Mononuclear cell (primary cell): ENCODE results near the gene FSTL5. TPM values are rescaled to one million over a fixed set of nuclear protein-coding genes. Genes with fewer than 3 reads are reported as not detected.

ENCODE experiments used
- H3K27me3 ChIP-seq: 2 replicates; pipeline ENCODE4 v1.6.0; 2011; ENCODE audit warnings: low read length, control low read depth; ENCODE audit not compliant: insufficient read depth
- H3K4me1 ChIP-seq: 2 replicates; pipeline ENCODE4 v1.5.1; 2011; ENCODE audit warnings: mild to moderate bottlenecking, low read length, control low read depth; ENCODE audit not compliant: insufficient read depth
- H3K4me3 ChIP-seq: 2 replicates; pipeline ENCODE4 v1.5.1; 2011; ENCODE audit warnings: mild to moderate bottlenecking, low read length, moderate library complexity
- H3K9me3 ChIP-seq: 2 replicates; pipeline ENCODE4 v1.5.1; 2011; ENCODE audit warnings: low read depth, mild to moderate bottlenecking, control low read depth, low read length
- total RNA-seq: library from RNA; depleted of rRNA; stranded (reverse); fragments of >200 nt; gene quantifications from one replicate; pipeline ENCODE4 v1.2.3, GENCODE V29; 2012

Gene FSTL5
- total RNA-seq, 1 donor = under 0.01 TPM

DNA sequence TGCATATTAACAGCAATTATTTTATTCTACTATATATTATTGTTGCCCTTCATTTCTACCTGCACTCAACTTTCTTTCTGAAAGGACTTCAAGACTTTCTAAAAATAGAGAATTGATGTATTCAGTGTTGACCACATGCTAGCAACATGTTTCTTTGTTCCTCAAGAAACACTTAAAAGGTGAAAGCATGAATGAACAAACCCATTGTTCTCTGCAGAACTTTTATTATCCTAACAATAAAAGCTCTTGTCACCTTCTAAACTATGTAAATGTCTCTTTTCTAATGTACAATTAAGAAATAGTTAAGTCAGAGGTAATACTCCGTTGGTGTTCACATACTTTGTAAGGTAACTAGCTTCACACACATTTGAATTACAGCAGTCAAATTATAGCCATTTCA is 638.7 kb downstream of the FSTL5 start:
- Histone ChIP-seq H3K4me1 (no peaks in the 10 kb centered on the region), H3K4me3 (no peak overlapping the region), H3K27me3 (no peaks in the 10 kb centered on the region), H3K9me3 (no peaks in the 10 kb centered on the region)

DNA sequence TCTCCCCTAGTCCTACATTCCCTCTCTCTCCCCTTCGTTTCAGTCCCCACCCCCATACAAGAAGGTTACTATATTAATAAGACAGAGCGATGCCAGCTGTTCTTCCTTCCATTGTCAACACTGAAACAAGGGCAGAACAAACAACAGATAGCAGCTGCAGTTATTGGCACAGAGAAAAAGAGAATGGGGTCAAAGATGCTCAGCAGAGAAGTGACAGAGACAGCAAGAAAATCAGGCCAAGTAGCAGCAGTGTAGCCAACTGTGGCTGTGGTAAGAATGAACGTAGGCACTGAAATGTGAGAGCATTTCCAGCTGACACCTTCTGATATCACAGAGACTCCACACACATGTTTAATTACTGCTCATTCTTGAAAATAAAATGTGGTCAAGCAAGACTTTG is 641.8 kb downstream of the FSTL5 start:
- no peaks in the 10 kb centered on the region for H3K9me3 ChIP-seq
- no peak overlapping the region for H3K4me3 ChIP-seq
- peaks cover 6% of the 10 kb centered on the region for H3K4me1 ChIP-seq
- no peaks in the 10 kb centered on the region for H3K27me3 ChIP-seq

DNA sequence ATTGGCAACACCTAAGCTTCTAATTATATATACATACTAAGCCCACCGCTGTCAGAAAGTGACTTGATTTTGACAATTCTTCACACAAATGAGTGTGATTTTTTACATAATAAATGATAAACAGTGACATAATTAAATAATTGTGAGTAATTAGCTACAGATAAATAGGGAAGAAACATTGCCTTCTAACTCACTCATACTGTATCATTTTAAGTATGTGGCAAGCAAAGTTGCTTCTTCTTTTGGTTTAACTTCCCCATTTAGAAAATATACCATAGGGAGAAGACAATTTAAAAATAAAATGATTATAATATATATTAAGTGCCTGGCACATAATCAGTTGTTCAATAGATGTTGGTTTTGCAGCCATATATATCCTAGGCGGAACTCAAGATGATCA is 644.2 kb downstream of the FSTL5 start:
- Histone ChIP-seq H3K4me1 (peaks cover 6% of the 10 kb centered on the region), H3K27me3 (no peaks in the 10 kb centered on the region), H3K9me3 (no peaks in the 10 kb centered on the region), H3K4me3 (no peak overlapping the region)

DNA sequence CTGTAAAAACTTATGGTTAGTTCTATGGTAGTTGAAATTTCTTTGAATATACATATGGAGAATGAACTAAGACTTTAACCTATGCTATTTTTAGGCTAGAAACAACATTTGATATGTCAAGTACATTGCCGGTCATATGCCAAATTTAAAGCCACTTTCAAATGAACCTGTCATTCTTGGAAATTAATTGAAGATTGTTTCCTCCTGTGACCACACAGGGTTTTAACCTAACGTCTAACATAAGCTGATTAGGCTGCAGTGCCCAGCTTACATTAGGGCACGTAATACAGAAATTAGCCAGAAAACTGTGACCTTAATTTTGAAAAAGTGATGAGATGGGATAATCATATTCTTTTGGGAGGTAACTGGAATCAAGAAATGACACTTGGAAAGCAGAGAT is 645.9 kb downstream of the FSTL5 start:
- H3K9me3 ChIP-seq = no peaks in the 10 kb centered on the region
- H3K4me1 ChIP-seq = peaks cover 6% of the 10 kb centered on the region
- H3K27me3 ChIP-seq = no peaks in the 10 kb centered on the region
- no peak overlapping the region for H3K4me3 ChIP-seq

DNA sequence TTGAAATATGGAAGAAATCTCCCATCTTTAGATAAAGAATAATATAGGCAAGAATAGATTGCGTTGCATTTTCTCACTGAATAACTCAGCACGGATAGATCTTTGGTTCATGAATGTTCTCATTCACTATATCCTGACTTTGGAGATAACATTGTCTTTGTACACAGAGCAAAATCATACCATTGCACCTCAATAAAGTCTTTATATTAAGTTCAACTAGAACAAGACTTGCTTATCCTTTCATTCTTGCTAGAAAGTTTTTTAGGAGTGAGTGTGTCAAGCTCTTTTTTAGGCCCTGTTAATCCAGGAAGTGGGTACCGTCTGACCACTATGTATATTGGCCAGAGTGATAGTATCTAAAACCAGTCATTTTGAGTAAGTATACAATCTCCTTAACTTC is 658.7 kb downstream of the FSTL5 start:
- H3K27me3 ChIP-seq = no peaks in the 10 kb centered on the region
- H3K9me3 ChIP-seq = no peaks in the 10 kb centered on the region
- H3K4me1 ChIP-seq = no peaks in the 10 kb centered on the region
- no peak overlapping the region for H3K4me3 ChIP-seq

DNA sequence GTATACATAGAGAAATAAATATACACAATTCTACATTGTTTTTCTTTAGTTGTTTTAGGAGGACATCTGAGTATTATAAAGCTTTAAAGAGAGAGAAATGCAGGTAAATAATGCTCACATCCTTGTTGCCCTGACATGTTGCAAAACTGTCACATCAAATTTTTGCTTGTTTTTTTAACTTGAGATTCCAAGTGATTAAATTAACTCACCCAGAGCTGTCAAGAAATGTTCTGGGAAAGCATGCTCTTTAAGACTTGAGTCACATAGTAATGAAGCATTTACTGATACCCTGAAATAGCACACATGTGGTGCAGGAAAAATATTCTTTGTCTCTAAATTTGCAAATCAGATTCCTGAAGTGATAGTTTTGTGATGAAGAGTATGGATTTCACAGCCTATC is 665.6 kb downstream of the FSTL5 start:
- Histone ChIP-seq H3K27me3 (no peaks in the 10 kb centered on the region), H3K4me3 (no peak overlapping the region), H3K4me1 (no peaks in the 10 kb centered on the region), H3K9me3 (no peaks in the 10 kb centered on the region)

DNA sequence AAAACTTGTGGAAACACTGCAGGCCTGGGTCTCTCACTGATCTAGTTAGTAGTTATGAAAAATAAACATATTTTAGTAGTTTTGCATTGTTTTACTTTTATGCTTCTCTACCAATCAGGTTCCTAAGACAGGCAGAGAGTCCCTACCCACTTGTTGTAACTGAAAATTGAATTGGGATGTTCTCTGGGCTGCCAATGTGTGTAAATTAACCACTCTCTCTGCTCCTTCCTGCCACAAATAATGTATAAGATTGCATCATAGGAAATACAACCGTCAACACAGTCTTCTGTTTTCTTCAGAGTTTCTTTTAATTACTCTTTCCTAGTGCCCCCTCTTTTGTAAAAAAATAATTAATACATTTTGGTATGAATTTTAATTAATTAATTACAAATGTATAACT is 677.3 kb downstream of the FSTL5 start:
- H3K27me3 ChIP-seq = no peaks in the 10 kb centered on the region
- no peak overlapping the region for H3K4me3 ChIP-seq
- H3K4me1 ChIP-seq = no peaks in the 10 kb centered on the region
- H3K9me3 ChIP-seq = no peaks in the 10 kb centered on the region

DNA sequence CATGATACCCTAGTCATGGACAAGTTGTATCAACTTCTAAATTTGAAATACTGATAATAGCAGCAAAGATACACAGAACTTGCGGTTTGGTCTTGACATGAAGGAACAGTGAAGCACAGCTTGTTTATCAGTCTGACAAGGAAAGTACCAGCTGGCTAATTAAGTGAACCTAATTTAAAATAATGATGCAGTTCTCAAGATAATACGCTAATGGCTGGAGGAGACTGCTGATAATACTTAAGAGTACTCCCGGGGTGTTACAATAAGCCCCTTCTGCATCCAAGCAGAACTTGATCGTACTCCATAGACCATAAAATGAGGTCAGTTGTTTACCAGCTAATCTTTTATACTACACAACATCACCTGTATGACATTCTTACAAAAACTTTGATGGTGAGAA is 697.5 kb downstream of the FSTL5 start:
- H3K4me1 ChIP-seq = no peaks in the 10 kb centered on the region
- no peak overlapping the region for H3K4me3 ChIP-seq
- H3K9me3 ChIP-seq = no peaks in the 10 kb centered on the region
- no peaks in the 10 kb centered on the region for H3K27me3 ChIP-seq

DNA sequence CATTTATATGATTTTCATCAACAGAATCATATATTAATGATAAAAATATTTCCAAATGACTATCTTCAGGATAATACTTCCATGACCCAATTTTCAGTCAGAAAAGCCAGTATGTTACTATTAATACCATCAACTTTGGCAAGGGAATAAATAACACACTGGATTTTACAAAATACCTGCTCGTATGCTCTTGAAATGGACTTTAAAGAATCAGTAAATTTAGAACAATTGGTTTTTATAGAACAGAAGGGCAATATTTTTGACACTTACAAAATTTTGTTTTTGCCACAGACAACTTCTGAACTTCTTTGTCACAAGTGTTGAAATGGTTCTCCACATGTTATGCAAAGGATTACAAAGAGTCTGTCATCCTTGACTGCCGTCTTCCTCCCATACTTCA is 700.4 kb downstream of the FSTL5 start:
- Histone ChIP-seq H3K27me3 (no peaks in the 10 kb centered on the region), H3K4me1 (no peaks in the 10 kb centered on the region), H3K9me3 (no peaks in the 10 kb centered on the region), H3K4me3 (no peak overlapping the region)

DNA sequence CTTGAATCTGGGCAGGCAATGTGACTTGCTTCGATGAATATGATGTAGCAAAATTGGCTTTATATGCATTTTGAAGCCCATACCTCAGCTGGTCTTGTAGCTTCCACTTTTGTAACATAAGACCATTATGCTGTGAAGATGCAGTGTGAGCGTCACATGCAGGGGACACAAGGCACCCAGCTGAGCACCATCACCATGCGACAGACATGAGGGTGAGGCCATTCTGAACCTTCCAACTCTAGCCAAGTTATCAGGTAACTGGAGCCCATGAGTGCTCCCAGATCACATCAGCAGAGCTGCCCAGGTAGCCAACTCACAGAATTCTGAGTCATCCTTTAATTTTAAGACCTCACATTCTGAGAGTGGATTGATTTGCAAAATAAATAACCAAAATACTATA is 705.9 kb downstream of the FSTL5 start:
- H3K9me3 ChIP-seq = no peaks in the 10 kb centered on the region
- no peak overlapping the region for H3K4me3 ChIP-seq

DNA sequence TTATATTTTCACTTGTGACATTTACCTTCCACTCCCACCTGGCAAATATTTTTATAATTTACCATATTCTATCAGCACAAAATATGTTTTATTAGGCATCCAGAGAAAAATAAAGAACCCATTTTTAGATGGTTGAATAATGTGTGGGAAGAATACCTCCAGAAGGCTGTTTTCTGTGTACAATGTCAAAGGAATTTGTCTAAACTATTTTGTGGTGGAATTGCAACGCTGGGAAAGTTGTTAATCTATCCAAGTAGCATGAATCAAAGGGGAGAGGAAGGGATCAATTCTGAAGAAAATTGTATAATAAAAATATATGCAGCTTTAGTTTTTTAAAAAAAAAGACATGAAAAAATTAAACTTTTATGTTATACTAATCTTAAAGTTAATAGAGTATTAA is 706.5 kb downstream of the FSTL5 start:
- Histone ChIP-seq H3K4me3 (no peak overlapping the region), H3K9me3 (no peaks in the 10 kb centered on the region), H3K4me1 (no peaks in the 10 kb centered on the region), H3K27me3 (no peaks in the 10 kb centered on the region)

More for the DNA sequence above, 705.9 kb downstream of the FSTL5 start:
- Histone ChIP-seq H3K4me1 (no peaks in the 10 kb centered on the region), H3K27me3 (no peaks in the 10 kb centered on the region)

DNA sequence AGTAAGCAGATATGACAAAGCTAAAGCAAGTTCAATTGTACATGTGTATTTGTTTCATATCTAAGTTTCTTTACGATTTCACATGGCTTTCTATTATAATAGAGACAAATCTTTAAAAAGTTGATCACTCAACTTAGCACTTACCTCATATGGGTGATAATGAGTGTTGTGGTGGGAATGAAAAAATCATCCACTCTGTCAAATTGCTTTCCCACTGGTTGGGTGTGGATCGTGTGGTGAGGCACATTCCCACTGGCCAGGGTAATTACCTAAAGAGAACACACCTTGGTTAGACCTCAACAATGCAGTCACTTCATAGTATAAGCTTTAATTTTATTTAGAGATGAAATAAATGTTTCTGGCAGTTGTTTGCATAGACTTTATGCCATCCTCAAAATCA is 708.9 kb downstream of the FSTL5 start:
- Histone ChIP-seq H3K4me3 (no peak overlapping the region), H3K4me1 (no peaks in the 10 kb centered on the region), H3K9me3 (no peaks in the 10 kb centered on the region), H3K27me3 (no peaks in the 10 kb centered on the region)

DNA sequence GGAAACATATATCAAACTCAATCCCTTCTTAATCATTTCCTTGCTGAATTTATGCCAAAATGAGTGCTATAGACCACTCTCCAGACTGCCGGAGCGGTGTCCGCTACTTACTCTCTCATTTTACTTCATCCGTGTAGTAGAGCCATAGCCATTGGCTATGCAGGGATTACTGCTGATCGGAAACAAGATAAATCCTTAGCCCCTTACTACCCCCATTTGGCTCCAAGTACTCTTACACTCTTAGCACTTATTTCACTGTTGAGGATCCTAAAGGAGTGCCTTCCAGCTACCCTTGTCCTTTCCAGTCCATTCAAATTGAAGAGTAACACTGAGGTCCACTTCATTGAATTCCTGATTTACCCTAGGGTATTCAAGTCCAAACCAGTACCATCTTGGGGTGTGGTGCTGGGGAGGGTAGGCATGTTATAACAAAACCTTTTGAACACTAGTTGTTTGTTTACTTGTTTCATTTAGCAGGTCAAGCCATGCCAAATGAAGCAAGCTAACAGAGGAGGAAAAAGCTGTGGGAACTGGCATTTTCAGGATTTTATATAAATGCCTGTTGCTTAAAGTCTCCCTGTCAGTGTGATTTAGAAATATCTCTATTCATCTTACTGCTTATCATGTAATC is 715.1 kb downstream of the FSTL5 start:
- H3K9me3 ChIP-seq = no peaks in the 10 kb centered on the region
- H3K4me1 ChIP-seq = no peaks in the 10 kb centered on the region
- no peaks in the 10 kb centered on the region for H3K27me3 ChIP-seq
- no peak overlapping the region for H3K4me3 ChIP-seq

DNA sequence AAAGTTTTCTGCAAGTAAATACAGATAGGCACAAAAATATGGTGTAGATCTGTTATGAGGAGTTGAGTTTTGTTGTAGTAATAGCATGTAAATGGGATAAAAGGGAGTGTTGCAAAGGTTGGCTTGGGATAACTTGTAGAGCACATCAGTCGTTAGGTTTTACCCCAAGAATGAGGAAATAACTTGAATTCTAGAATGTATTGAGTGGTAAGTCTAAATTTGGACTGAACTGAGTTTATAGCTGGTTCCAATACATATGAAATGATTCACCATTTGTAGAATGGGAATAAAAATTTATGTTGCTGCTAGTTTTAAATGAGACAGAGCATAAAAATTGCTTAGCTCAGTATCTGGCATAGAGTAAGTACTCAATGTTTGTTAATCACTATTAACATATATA is 719.2 kb downstream of the FSTL5 start:
- Histone ChIP-seq H3K9me3 (no peaks in the 10 kb centered on the region), H3K4me1 (no peaks in the 10 kb centered on the region), H3K4me3 (no peak overlapping the region), H3K27me3 (no peaks in the 10 kb centered on the region)

DNA sequence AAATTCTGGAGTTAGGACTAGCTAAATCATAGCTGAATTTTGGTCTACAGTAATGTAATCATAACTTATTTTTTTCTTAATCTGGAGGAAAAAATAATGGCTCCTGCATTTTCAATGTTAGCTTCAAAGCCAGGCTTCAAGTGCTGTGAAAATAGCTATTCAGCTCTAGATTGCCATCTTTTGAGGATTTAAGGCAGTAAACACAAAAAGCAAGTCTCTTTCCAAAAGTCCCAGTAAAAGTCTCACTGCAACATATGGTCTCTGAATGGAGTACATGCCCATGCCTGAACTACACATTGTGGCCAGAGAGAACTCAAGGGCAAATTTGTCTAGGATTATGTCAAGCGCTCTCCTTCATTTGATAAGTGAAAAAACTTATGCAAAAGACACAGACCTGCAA is 720.9 kb downstream of the FSTL5 start:
- Histone ChIP-seq H3K27me3 (no peaks in the 10 kb centered on the region), H3K9me3 (no peaks in the 10 kb centered on the region), H3K4me1 (no peaks in the 10 kb centered on the region), H3K4me3 (no peak overlapping the region)

DNA sequence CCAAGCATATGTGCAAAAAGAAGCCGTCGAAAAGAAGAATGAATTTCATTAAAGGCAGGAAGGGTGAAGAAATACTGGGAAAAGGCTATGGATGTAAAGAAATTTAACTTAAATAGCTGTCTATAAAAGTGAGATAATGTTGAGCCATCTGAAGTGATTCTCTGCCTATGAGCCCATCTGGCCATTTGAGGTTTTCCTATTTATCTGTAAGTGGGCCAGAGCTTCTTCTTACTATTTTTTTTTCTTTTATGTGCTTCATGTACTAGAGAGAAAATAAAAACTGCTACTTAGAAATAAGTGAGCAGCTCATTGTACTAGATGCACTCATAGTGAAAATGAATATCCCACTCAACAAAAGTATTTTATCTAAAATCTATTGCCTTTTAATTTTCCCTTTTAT is 725.7 kb downstream of the FSTL5 start:
- Histone ChIP-seq H3K9me3 (no peaks in the 10 kb centered on the region), H3K27me3 (no peaks in the 10 kb centered on the region), H3K4me3 (no peak overlapping the region), H3K4me1 (no peaks in the 10 kb centered on the region)
